ENCODE data around the gene BACH2. TPM values are rescaled to one million over a fixed set of nuclear protein-coding genes. Genes with fewer than 3 reads are reported as not detected.
"Not testable (repeated sequence)": the region's sequence is repeated elsewhere in the genome, so short reads cannot be mapped to it uniquely, and the experiment has no call there.

Gene BACH2
- total RNA-seq, 1 donor from 2014 or later, result 7.7 TPM

DNA sequence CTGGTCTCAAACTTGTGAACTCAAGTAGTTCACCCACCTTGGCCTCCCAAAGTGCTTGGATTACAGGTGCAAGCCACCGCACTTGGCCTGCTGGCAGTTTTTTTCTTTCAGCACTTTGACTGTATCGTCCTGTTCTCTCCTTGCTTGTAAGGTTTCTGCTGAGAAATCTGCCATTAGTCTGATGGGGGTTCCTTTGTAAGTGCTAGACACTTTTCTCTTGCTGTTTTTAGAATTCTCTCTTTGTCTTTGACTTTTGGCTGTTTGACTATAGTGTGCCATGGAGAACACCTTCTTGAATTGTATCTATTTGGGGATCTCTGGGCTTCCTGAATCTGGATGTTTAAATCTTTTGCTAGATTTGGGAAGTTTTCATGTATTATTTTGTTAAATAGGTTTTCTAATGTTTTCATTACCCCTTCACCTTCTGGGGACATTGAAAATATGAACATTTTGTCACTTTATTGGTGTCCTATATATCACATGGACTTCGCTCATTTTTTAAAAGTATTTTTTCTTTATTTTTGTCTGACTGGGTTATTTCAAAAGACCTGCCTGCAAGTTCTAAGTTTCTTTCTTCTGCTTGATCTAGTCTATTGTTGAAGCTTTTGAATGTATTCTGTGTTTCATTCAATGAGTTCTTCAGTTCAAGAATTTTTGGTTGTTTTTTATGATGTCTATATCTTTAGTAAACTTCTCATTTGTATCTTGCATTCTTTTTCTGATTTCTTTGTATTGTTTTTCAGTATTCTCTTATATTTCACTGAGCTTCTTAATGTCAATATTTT lies 380.3 kb downstream of the BACH2 start:
- DNase-seq (ENCODE audit: low spot score in 2 of 2), result no peak
- H3K9me3 ChIP-seq, result peaks cover 12 to 18% of the 10 kb centered on the region in 2 donors
- intact Hi-C loops (cut with DNase I), result no loop called here

GRCh38 chr6:89910902-89911240 lies 385.8 kb downstream of the BACH2 start:
- no peak overlapping the region for H3K27ac ChIP-seq
- no peaks in the 10 kb centered on the region for H3K4me1 ChIP-seq
- intact Hi-C loops (cut with DNase I), result no loop called here
- H3K36me3 ChIP-seq, result no peaks in the 10 kb centered on the region
- peaks cover 0 to 4% of the 10 kb centered on the region in 2 donors for H3K9me3 ChIP-seq
- no peak for TF ChIP-seq CTCF (IDR thresholded peaks at IDR 0.05)
- DNase-seq (ENCODE audit: low spot score in 2 of 2), result no peak
- H3K4me3 ChIP-seq, result no peak overlapping the region
- no peaks in the 10 kb centered on the region for H3K27me3 ChIP-seq

More for the DNA sequence above, 380.3 kb downstream of the BACH2 start:
- Histone ChIP-seq H3K27me3 (no peaks in the 10 kb centered on the region), H3K4me1 (no peaks in the 10 kb centered on the region), H3K27ac (no peak overlapping the region), H3K36me3 (no peaks in the 10 kb centered on the region), H3K4me3 (no peak overlapping the region)
- TF ChIP-seq CTCF (IDR thresholded peaks at IDR 0.05), result no peak

- H3K36me3 ChIP-seq; H3K9me3 ChIP-seq; intact Hi-C loops (cut with DNase I); H3K4me1 ChIP-seq; H3K27ac ChIP-seq; H3K27me3 ChIP-seq; H3K4me3 ChIP-seq; DNase-seq (ENCODE audit: low spot score in 2 of 2): not testable (repeated sequence)
These were observed 386.4 kb downstream of the BACH2 start for GRCh38 chr6:89910001-89910901.

DNA sequence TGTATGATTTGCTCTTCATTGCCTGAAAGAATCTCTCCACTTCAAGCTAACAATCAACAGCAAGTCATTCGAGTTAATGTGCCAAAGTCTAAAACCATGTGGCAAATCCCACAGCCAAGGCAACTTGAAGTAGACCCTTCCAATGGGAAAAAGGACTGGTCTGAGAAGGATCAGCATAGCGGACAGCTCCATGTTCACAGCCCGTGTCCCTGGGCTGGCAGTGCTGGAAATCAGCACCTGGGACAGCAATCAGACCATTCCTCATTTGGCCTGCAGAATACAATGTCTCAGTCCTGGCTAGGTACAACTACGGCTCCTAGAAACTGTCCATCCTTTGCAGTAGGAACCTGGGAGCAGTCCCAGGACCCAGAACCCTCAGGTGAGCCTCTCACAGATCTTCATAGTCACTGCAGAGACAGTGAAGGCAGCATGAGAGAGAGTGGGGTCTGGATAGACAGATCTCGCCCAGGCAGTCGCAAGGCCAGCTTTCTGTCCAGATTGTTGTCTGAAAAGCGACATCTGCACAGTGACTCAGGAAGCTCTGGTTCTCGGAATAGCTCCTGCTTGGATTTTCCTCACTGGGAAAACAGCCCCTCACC lies 401.3 kb downstream of the BACH2 start:
- H3K36me3 ChIP-seq, result no peaks in the 10 kb centered on the region
- DNase-seq (ENCODE audit: low spot score in 2 of 2), result no peak
- intact Hi-C loops (cut with DNase I), result no loop called here
- no peaks in the 10 kb centered on the region for H3K4me1 ChIP-seq
- no peak for TF ChIP-seq CTCF (IDR thresholded peaks at IDR 0.05)
- H3K27ac ChIP-seq, result no peak overlapping the region
- H3K27me3 ChIP-seq, result no peaks in the 10 kb centered on the region
- no peaks in the 10 kb centered on the region for H3K9me3 ChIP-seq
- no peak overlapping the region for H3K4me3 ChIP-seq

DNA sequence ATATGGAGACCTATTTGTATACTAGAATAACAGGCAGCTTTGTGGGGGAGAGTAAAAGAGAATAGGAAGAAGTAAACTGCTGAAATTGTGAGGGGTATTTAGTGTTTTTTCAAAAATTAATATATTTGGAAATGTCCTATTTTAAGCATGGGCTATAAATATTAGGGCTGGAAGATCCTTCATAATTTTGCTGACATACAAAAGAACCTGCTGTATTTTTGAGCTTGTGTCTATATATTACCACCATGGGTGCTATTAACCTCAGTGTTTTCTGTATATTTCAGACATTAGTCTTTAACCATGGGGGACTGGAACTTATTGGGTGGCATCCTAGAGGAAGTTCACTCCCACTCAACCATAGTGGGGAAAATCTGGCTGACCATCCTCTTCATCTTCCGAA lies 402.5 kb downstream of the BACH2 start, which contains the start of gene GJA10:
GJA10 (plus strand) TSS at position 301 of the 400 bp plus-strand sequence; CDS start at position 301, 0 bp downstream.
- intact Hi-C loops (cut with DNase I), result no loop called here
- TF ChIP-seq CTCF (IDR thresholded peaks at IDR 0.05), result no peak
- no peaks in the 10 kb centered on the region for H3K9me3 ChIP-seq

GRCh38 chr6:89892577-89892976 lies 404.1 kb downstream of the BACH2 start:
- intact Hi-C loops (cut with DNase I); H3K9me3 ChIP-seq; H3K4me1 ChIP-seq; DNase-seq (ENCODE audit: low spot score in 2 of 2); H3K4me3 ChIP-seq; H3K36me3 ChIP-seq; H3K27me3 ChIP-seq; H3K27ac ChIP-seq: not testable (repeated sequence)

More for the DNA sequence above, 402.5 kb downstream of the BACH2 start, which contains the start of gene GJA10:
- Histone ChIP-seq H3K4me3 (no peak within 1 kb of the TSS), H3K27ac (no peak within 1 kb of the TSS), H3K27me3 (no peaks in the 10 kb centered on the region), H3K4me1 (no peaks in the 10 kb centered on the region), H3K36me3 (no peaks in the 10 kb centered on the region)
- DNase-seq (ENCODE audit: low spot score in 2 of 2), result no peak

GRCh38 chr6:89890845-89891528 lies 405.7 kb downstream of the BACH2 start:
- DNase-seq (ENCODE audit: low spot score in 2 of 2); intact Hi-C loops (cut with DNase I); H3K36me3 ChIP-seq; H3K27me3 ChIP-seq; H3K4me3 ChIP-seq; H3K4me1 ChIP-seq; H3K27ac ChIP-seq; H3K9me3 ChIP-seq: not testable (repeated sequence)

All from ascending aorta (tissue), 2 donors.